Peyer's patch (tissue), 4 donors: ENCODE measurements around the gene ABHD12B.

ENCODE experiments used
- POLR2A ChIP-seq, 2 donors: fragments of 450-650 bp; IDR thresholded peaks; one replicate each; pipeline ENCODE4 v1.5.1; 2017; ENCODE audit warnings: antibody characterized with exemption in 2 of 2, mild to moderate bottlenecking in 2 of 2, moderate library complexity in 2 of 2
- TF ChIP-seq, protein P1 (sequence below), 6 experiments: fragments of 450-650 bp in 4 of 6; fragments of 200-600 bp in 2 of 6; sonication (generic) in 1 of 6; IDR thresholded peaks; one replicate each; pipeline ENCODE4 v1.5.1; 2017 to 2019; ENCODE audit warnings: antibody characterized with exemption in 6 of 6, mild to moderate bottlenecking in 3 of 6, moderate library complexity in 1 of 6

DNA sequence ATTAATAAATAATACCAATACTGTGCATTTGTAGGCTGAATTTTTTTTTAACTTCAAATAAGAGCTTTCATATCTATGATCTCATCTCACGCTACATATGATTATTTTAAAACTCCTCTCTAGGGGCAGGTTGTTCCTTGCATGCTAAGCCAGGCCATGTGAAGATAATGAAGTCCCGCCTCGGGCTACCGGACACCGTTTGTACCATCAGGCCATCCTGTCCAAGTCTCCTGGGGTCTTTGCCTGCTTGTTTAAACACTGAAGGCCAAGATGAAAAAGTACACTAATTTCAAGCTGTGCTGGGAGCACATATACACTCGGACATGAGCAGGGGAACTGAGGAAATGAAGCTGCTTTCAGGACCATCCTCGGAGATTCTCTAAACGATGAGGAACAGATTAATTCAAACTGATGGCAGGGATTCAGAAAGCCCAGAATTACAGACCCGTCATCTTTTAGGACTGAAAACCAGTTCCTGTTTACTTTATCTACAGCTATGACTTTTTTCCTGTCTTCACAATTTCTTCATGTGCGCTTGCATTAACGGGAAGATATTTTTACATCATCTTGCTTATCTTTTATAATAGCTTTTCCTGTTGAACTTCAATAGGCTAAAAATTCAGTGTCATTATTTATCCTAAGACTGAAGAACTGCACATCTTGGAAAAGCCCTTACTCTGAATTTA, 6.3 kb upstream of the ABHD12B start:
- TF ChIP-seq, protein P1, sequence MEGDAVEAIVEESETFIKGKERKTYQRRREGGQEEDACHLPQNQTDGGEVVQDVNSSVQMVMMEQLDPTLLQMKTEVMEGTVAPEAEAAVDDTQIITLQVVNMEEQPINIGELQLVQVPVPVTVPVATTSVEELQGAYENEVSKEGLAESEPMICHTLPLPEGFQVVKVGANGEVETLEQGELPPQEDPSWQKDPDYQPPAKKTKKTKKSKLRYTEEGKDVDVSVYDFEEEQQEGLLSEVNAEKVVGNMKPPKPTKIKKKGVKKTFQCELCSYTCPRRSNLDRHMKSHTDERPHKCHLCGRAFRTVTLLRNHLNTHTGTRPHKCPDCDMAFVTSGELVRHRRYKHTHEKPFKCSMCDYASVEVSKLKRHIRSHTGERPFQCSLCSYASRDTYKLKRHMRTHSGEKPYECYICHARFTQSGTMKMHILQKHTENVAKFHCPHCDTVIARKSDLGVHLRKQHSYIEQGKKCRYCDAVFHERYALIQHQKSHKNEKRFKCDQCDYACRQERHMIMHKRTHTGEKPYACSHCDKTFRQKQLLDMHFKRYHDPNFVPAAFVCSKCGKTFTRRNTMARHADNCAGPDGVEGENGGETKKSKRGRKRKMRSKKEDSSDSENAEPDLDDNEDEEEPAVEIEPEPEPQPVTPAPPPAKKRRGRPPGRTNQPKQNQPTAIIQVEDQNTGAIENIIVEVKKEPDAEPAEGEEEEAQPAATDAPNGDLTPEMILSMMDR (IDR thresholded peaks at IDR 0.05): no peak
- TF ChIP-seq POLR2A (IDR thresholded peaks at IDR 0.05): no peak
